ENCODE data around the gene SYNE2. TPM values are rescaled to one million over a fixed set of nuclear protein-coding genes. Genes with fewer than 3 reads are reported as not detected.

The SYNE2 gene
- total and polyA plus RNA-seq, 10 of the 15 experiments (the other 5 are each of a cell fraction or from before 2014, with no cell fraction given): 2.1 to 52.7 (median 38.1) TPM

GRCh38 chr14:63966407-63966806, 113.6 kb downstream of the SYNE2 start:
- intact Hi-C loops (cut with micrococcal nuclease; ENCODE audit: unreplicated experiment): no loop called here
- RAD21 ChIA-PET (ENCODE audit: unreplicated experiment): no interaction called here
- WGBS (ENCODE audit: insufficient coverage, insufficient replicate concordance, low lambda C conversion rate, missing lambda C conversion rate): 96% methylated on average over 5 of the region's 5 CpGs
- DNase-seq (ENCODE audit: low read depth, low spot score) (no peak), ATAC-seq (no peak), FAIRE-seq (no peak)
- Histone ChIP-seq H3K9me3 (replicated peaks; ENCODE audit: control insufficient read depth, insufficient read depth, low read length) (no peaks in the 10 kb centered on the region), H3K36me3 (ENCODE audit: control insufficient read depth in 2 of 2, insufficient read depth in 2 of 2, low read length in 1 of 2) (peaks cover 0 to 12% of the 10 kb centered on the region in 2 experiments; a peak in 3 of 4 replicates), H3K79me2 (ENCODE audit: control insufficient read depth, insufficient read depth, low read length) (no peaks in the 10 kb centered on the region), H3K27ac (ENCODE audit: control insufficient read depth, insufficient read depth) (no peak overlapping the region), H2AFZ (ENCODE audit: control insufficient read depth, low read depth, low read length) (no peak overlapping the region), H3K9ac (ENCODE audit: control insufficient read depth, insufficient read depth, low read length) (no peak overlapping the region), H3K4me2 (ENCODE audit: control insufficient read depth, insufficient read depth) (no peak overlapping the region), H3K27me3 (replicated peaks in 1 of 2; ENCODE audit: control insufficient read depth in 2 of 2, insufficient read depth in 2 of 2, low read length in 1 of 2) (no peaks in the 10 kb centered on the region), H4K20me1 (ENCODE audit: control insufficient read depth, insufficient read depth) (no peaks in the 10 kb centered on the region), H3K4me3 (no peak overlapping the region), H3K4me1 (ENCODE audit: control insufficient read depth, insufficient read depth, low read length) (no peaks in the 10 kb centered on the region)
- no peak for TF ChIP-seq CHD2 (IDR thresholded peaks at IDR 0.05; ENCODE audit: borderline replicate concordance, low read depth, low read length)
- TF ChIP-seq E2F8 (IDR thresholded peaks at IDR 0.05; ENCODE audit: low read depth, partially characterized antibody): no peak
- no peak for TF ChIP-seq SMARCA5 (IDR thresholded peaks at IDR 0.05)
- no peak for TF ChIP-seq CREM (IDR thresholded peaks at IDR 0.05; ENCODE audit: low read depth)
- TF ChIP-seq HCFC1 (IDR thresholded peaks at IDR 0.05; ENCODE audit: low read length): no peak
- TF ChIP-seq ELK1 (IDR thresholded peaks at IDR 0.05; ENCODE audit: low read depth, low read length): no peak
- no peak for TF ChIP-seq EGR1 (IDR thresholded peaks at IDR 0.05; ENCODE audit: borderline replicate concordance in 1 of 2, low read depth in 2 of 2, low read length in 2 of 2)
- TF ChIP-seq YY1 (IDR thresholded peaks at IDR 0.05; ENCODE audit: low read depth, low read length): no peak
- TF ChIP-seq CBX3 (IDR thresholded peaks at IDR 0.05; ENCODE audit: borderline replicate concordance, low read depth): no peak
- TF ChIP-seq CHD4 (IDR thresholded peaks at IDR 0.05): no peak
- no peak for TF ChIP-seq E4F1 (IDR thresholded peaks at IDR 0.05; ENCODE audit: borderline replicate concordance, partially characterized antibody)
- no TSS peak for BruUV-seq (replicated peaks)
- SMC1A ChIA-PET (ENCODE audit: uncharacterized antibody, unreplicated experiment): interaction anchor here (1.1 to 2.2 kb wide), 4 partner anchors 11 to 60 kb away, joined by 3 to 7 read pairs (median 4); no protein-coding TSS in a partner anchor
- in situ Hi-C loops (cut with MboI): no loop called here
- CTCF ChIA-PET: interaction anchor here (1.1 to 1.4 kb wide), 2 partner anchors 13 to 114 kb away, joined by 4 to 5 read pairs; partner anchors contain the start of gene SYNE2
- POLR2A ChIA-PET: interaction anchor here (0.6 to 1.2 kb wide), 3 partner anchors 14 to 607 kb away, joined by 3 to 4 read pairs (median 3); no protein-coding TSS in a partner anchor
